Mucosa of stomach (tissue), 1 donor: ENCODE results near the gene DPP8.
"Not testable (repeated sequence)": the region's sequence is repeated elsewhere in the genome, so short reads cannot be mapped to it uniquely, and the experiment has no call there.

ENCODE experiments used
- H3K27me3 ChIP-seq: one replicate; pipeline ENCODE4 v1.7.0; 2013; ENCODE audit warnings: mild to moderate bottlenecking, low read length; ENCODE audit not compliant: control insufficient read depth, insufficient read depth
- H3K36me3 ChIP-seq: one replicate; pipeline ENCODE4 v1.7.0; 2013; ENCODE audit warnings: low read length; ENCODE audit not compliant: control insufficient read depth, insufficient read depth
- H3K4me1 ChIP-seq: one replicate; pipeline ENCODE4 v1.7.0; 2013; ENCODE audit warnings: mild to moderate bottlenecking, low read length; ENCODE audit not compliant: control insufficient read depth, insufficient read depth
- H3K4me3 ChIP-seq: one replicate; pipeline ENCODE4 v1.7.0; 2013; ENCODE audit warnings: low read length
- H3K9ac ChIP-seq: one replicate; pipeline ENCODE4 v1.7.0; 2013; ENCODE audit warnings: mild to moderate bottlenecking, low read length, moderate library complexity
- H3K9me3 ChIP-seq: one replicate; pipeline ENCODE4 v1.7.0; 2013; ENCODE audit warnings: mild to moderate bottlenecking, low read length, moderate library complexity; ENCODE audit not compliant: control insufficient read depth
- donor health status: Pancreatic carcinoma.

Gene DPP8

DNA sequence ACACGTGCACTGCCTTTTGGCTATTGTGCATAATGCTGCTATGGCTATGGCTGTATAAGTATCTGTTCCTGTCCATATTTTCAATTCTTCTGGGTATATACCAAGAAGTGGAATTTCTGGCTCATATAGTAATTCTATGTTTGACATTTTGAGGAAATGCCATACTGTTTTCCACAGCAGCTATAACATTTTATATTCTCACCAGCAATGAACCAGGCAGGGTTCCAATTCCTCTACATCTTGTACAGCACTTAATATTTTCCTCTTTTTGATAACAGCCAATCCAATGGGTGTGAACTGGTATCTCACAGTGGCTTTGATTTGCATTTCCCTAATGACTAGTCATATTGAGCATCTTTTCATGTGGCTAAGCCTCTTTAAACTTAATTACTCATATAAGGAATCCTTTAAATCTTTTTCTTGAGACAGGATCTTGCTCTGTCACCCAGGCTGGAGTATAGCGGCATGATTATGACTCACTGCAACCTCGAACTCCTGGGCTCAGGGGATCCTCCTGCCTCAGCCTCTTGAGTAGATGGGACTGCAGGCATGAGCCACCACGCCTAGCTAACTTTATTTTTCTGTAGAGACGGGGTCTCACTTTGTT, 56.6 kb downstream of the DPP8 start:
- H3K36me3 ChIP-seq, result no peaks in the 10 kb centered on the region
- H3K27me3 ChIP-seq, result no peaks in the 10 kb centered on the region

GRCh38 chr15:65455256-65455655, 62.2 kb downstream of the DPP8 start:
- H3K9me3 ChIP-seq, H3K36me3 ChIP-seq, H3K4me1 ChIP-seq, H3K9ac ChIP-seq, H3K4me3 ChIP-seq, H3K27me3 ChIP-seq: not testable (repeated sequence)

More for the DNA sequence above, 56.6 kb downstream of the DPP8 start:
- Histone ChIP-seq H3K4me1 (no peaks in the 10 kb centered on the region), H3K9ac (no peak overlapping the region), H3K4me3 (no peak overlapping the region), H3K9me3 (no peaks in the 10 kb centered on the region)

- Histone ChIP-seq H3K4me3 (no peak overlapping the region), H3K4me1 (no peaks in the 10 kb centered on the region), H3K9ac (no peak overlapping the region), H3K36me3 (no peaks in the 10 kb centered on the region), H3K27me3 (no peaks in the 10 kb centered on the region), H3K9me3 (no peaks in the 10 kb centered on the region)
Observed at GRCh38 chr15:65451989-65452388, 65.5 kb downstream of the DPP8 start.

DNA sequence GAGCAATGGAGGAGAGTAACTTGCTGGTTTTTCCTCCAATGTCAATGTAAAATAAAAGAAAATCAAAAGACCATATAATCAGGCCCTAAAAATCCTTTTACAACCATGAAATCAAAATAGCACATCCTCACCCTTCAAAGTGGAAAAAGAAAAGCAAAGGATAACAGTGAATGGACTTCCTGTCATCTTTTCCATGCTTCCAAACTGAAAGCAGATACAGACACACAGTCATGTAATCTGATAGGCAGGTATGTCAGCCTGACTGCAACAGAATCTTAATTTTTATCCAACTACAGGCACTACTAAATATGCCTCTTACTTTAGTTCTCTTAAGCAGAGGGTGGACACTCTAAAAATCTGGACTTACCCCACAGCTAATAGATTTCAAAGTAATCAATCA, 66.9 kb downstream of the DPP8 start:
- Histone ChIP-seq H3K4me3 (no peak overlapping the region), H3K9me3 (no peaks in the 10 kb centered on the region), H3K4me1 (no peaks in the 10 kb centered on the region), H3K36me3 (no peaks in the 10 kb centered on the region), H3K9ac (no peak overlapping the region), H3K27me3 (no peaks in the 10 kb centered on the region)

GRCh38 chr15:65447145-65447544, 70.3 kb downstream of the DPP8 start:
- Histone ChIP-seq H3K36me3 (no peaks in the 10 kb centered on the region), H3K4me1 (no peaks in the 10 kb centered on the region), H3K9me3 (no peaks in the 10 kb centered on the region), H3K9ac (no peak overlapping the region), H3K27me3 (no peaks in the 10 kb centered on the region), H3K4me3 (no peak overlapping the region)

DNA sequence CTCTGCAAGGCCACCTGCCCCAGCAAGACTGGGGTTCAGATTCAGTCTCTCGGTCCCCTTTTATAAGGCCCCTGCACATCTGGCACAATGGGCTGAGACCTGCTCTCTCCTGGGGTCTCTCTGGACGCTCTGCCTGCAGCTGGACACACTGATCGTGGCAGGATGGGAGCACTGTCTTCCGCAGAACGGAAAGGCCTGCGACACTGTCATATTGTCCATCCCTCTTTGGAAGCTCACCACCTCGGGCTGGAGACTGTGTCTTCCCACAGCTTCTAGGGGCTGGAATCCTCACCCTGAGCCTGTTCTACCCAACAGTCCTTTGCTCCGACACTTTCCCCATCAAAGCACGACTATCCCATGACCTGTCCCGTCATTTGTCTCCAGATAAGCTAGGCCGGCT, 83.3 kb downstream of the DPP8 start:
- Histone ChIP-seq H3K4me3 (no peak overlapping the region), H3K9ac (no peak overlapping the region), H3K27me3 (no peaks in the 10 kb centered on the region), H3K36me3 (no peaks in the 10 kb centered on the region), H3K4me1 (no peaks in the 10 kb centered on the region), H3K9me3 (no peaks in the 10 kb centered on the region)

GRCh38 chr15:65431731-65432130, 85.8 kb downstream of the DPP8 start:
- Histone ChIP-seq H3K4me1 (no peaks in the 10 kb centered on the region), H3K4me3 (no peak overlapping the region), H3K9me3 (no peaks in the 10 kb centered on the region), H3K36me3 (no peaks in the 10 kb centered on the region), H3K27me3 (no peaks in the 10 kb centered on the region), H3K9ac (no peak overlapping the region)

GRCh38 chr15:65426216-65426853, 91.2 kb downstream of the DPP8 start:
- H3K9ac ChIP-seq, result no peak overlapping the region
- no peaks in the 10 kb centered on the region for H3K36me3 ChIP-seq
- no peaks in the 10 kb centered on the region for H3K9me3 ChIP-seq
- peaks cover 21% of the 10 kb centered on the region for H3K27me3 ChIP-seq
- H3K4me3 ChIP-seq, result no peak overlapping the region
- peaks cover 12% of the 10 kb centered on the region for H3K4me1 ChIP-seq

DNA sequence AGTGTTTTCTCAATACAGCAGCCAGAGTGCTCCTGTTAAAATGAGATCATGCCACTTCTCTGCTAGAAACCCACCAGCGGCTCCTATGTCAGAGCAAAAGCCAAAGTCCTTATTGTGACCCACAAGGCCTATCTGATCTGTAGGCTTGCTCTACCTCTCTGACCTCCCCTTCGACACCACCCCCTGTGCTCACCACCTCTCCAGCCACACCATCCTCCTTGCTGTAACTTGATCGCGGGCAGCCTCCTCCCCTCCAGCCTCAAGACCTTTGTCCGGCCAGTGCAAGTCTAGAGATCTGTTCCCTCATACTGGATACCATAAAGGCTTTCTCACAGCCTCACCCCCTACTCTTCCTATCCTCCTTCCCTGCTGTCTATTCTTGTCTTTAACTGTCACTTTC, 92.8 kb downstream of the DPP8 start:
- Histone ChIP-seq H3K9me3 (no peaks in the 10 kb centered on the region), H3K4me3 (no peak overlapping the region), H3K4me1 (peaks cover 12% of the 10 kb centered on the region), H3K36me3 (no peaks in the 10 kb centered on the region), H3K9ac (no peak overlapping the region), H3K27me3 (peaks cover 35% of the 10 kb centered on the region)

DNA sequence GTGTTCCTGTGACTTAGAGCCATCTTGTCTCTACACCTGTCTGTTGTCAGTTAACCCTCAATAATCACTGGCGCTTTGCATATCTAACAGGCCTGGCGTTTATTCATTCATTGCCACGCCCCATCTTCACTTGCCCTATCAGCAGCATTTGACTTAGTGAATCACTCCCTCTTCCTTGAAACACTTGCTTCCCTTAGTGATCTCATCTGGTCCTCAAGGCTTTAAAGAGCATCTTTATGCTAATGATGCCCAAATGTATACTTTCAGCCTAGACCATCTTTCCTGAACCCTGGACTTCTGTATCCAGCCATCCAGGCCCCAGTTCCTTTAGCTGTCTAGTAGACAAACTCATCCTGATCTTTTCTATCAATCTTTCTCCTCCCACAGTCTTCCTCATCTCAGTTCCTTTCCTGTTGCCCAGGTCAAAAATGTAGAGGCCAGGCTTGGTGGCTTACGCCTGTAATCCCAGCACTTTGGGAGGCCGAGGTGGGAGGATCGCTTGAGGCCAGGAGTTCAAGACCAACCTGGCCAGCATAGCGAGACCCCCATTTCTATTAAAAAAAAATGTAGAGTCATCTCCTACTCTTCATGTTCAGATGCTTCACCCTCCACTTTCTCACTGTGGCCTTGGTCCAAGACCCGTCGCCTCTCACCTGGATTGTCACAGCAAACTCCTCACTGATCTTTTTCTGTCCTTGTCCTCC, 93.4 kb downstream of the DPP8 start:
- Histone ChIP-seq H3K27me3 (peaks cover 37% of the 10 kb centered on the region), H3K9me3 (no peaks in the 10 kb centered on the region), H3K4me1 (peaks cover 12% of the 10 kb centered on the region), H3K36me3 (no peaks in the 10 kb centered on the region), H3K4me3 (no peak overlapping the region), H3K9ac (no peak overlapping the region)

GRCh38 chr15:65423150-65423975, 94.1 kb downstream of the DPP8 start:
- peaks cover 42% of the 10 kb centered on the region for H3K27me3 ChIP-seq

More at GRCh38 chr15:65423150-65423975, 94.1 kb downstream of the DPP8 start:
- Histone ChIP-seq H3K4me3 (no peak overlapping the region), H3K36me3 (no peaks in the 10 kb centered on the region), H3K9me3 (no peaks in the 10 kb centered on the region), H3K4me1 (peaks cover 12% of the 10 kb centered on the region), H3K9ac (no peak overlapping the region)
